22Rv1 (cell line): ENCODE data around the gene SMIM13.

Experiments
- H3K27ac ChIP-seq: fragments of 450-650 bp; 2 replicates; pipeline ENCODE4 v1.5.1; 2017
- CTCF ChIP-seq: fragments of 450-650 bp; IDR thresholded peaks from 2 replicates; pipeline ENCODE4 v1.5.1; 2017; ENCODE audit warnings: mild to moderate bottlenecking
- ZFX ChIP-seq: fragments of 450-650 bp; IDR thresholded peaks from 2 replicates; pipeline ENCODE4 v1.6.1; 2017; ENCODE audit warnings: antibody characterized with exemption, borderline replicate concordance

The SMIM13 gene

GRCh38 chr6:11056871-11057270 lies 36.8 kb upstream of the SMIM13 start:
- no peak for TF ChIP-seq ZFX
- TF ChIP-seq CTCF, result no peak
- no peak overlapping the region for H3K27ac ChIP-seq

- no peak for TF ChIP-seq ZFX
- TF ChIP-seq CTCF, result no peak
These were observed 35.2 kb upstream of the SMIM13 start for GRCh38 chr6:11058406-11058805.

GRCh38 chr6:11062083-11062482 lies 31.6 kb upstream of the SMIM13 start:
- no peak overlapping the region for H3K27ac ChIP-seq
- no peak for TF ChIP-seq CTCF
- TF ChIP-seq ZFX, result no peak

More at GRCh38 chr6:11058406-11058805, 35.2 kb upstream of the SMIM13 start:
- no peak overlapping the region for H3K27ac ChIP-seq

- no peak for TF ChIP-seq ZFX
These were observed 30.9 kb upstream of the SMIM13 start for GRCh38 chr6:11062715-11063114.

GRCh38 chr6:11064836-11065235 lies 28.8 kb upstream of the SMIM13 start:
- no peak for TF ChIP-seq ZFX
- no peak for TF ChIP-seq CTCF
- H3K27ac ChIP-seq, result no peak overlapping the region

More at GRCh38 chr6:11062715-11063114, 30.9 kb upstream of the SMIM13 start:
- no peak overlapping the region for H3K27ac ChIP-seq

GRCh38 chr6:11065436-11066202 lies 28.0 kb upstream of the SMIM13 start:
- TF ChIP-seq CTCF (no peak), ZFX (no peak)
- no peak overlapping the region for H3K27ac ChIP-seq

- H3K27ac ChIP-seq, result no peak overlapping the region
- TF ChIP-seq ZFX, result no peak
- no peak for TF ChIP-seq CTCF
These were observed 26.9 kb upstream of the SMIM13 start for GRCh38 chr6:11066505-11067347.
